Spleen (tissue), 13 donors: ENCODE results near the gene ZNF532. TPM values are rescaled to one million over a fixed set of nuclear protein-coding genes. Genes with fewer than 3 reads are reported as not detected.

Source experiments
- DNase-seq: peaks from one replicate; pipeline ENCODE4 v3.0.0-alpha.2; 2020
- H3K27ac ChIP-seq, 8 donors: fragments of 200-600 bp; sonication (generic) in 7 of 8; 1 replicate in 4 of 8; 2 replicates in 4 of 8; pipeline versions ENCODE4 v1.5.0 to v1.8.0; 2016 to 2021; ENCODE audit warnings: inconsistent platforms in 4 of 8, mild to moderate bottlenecking in 4 of 8, moderate library complexity in 1 of 8
- H3K27me3 ChIP-seq, 7 donors: fragments of 200-600 bp; sonication (generic) in 6 of 7; replicated peaks in 1 of 7; 1 replicate in 4 of 7; 2 replicates in 3 of 7; pipeline versions ENCODE4 v1.5.0 to v1.8.0; 2016 to 2021; ENCODE audit warnings: inconsistent platforms in 3 of 7, mild to moderate bottlenecking in 1 of 7
- H3K36me3 ChIP-seq, 6 donors: fragments of 200-600 bp; sonication (generic) in 5 of 6; 1 replicate in 4 of 6; 2 replicates in 2 of 6; pipeline versions ENCODE4 v1.5.0 to v1.8.0; 2016 to 2021; ENCODE audit warnings: inconsistent platforms in 2 of 6
- H3K4me1 ChIP-seq, 6 donors: fragments of 200-600 bp; sonication (generic) in 5 of 6; 1 replicate in 3 of 6; 2 replicates in 3 of 6; pipeline versions ENCODE4 v1.5.0 to v1.8.0; 2016 to 2021; ENCODE audit warnings: inconsistent platforms in 3 of 6
- H3K4me3 ChIP-seq, 8 donors: fragments of 200-600 bp; sonication (generic) in 7 of 8; 1 replicate in 4 of 8; 2 replicates in 4 of 8; pipeline versions ENCODE4 v1.5.0 to v1.8.0; 2016 to 2021; ENCODE audit warnings: inconsistent platforms in 4 of 8, mild to moderate bottlenecking in 4 of 8, moderate library complexity in 2 of 8
- H3K9me3 ChIP-seq, 8 donors: fragments of 200-600 bp; sonication (generic) in 7 of 8; 1 replicate in 4 of 8; 2 replicates in 4 of 8; pipeline versions ENCODE4 v1.5.0 to v1.8.0; 2016 to 2021; ENCODE audit warnings: inconsistent platforms in 4 of 8
- CTCF ChIP-seq, 11 experiments: fragments of 200-600 bp in 7 of 11; fragments of 450-650 bp in 4 of 11; sonication (generic) in 4 of 11; IDR thresholded peaks in 8 of 11; conservative IDR thresholded peaks in 3 of 11; 1 replicate in 7 of 11; 2 replicates in 4 of 11; pipeline versions ENCODE4 v1.4.0 to v1.8.0; 2016 to 2021; ENCODE audit warnings: antibody characterized with exemption in 11 of 11, inconsistent platforms in 4 of 11, mild to moderate bottlenecking in 1 of 11
- POLR2A ChIP-seq, 3 donors: fragments of 450-650 bp; IDR thresholded peaks; one replicate each; pipeline ENCODE4 v1.5.1; 2017; ENCODE audit warnings: antibody characterized with exemption in 3 of 3, mild to moderate bottlenecking in 1 of 3
- POLR2AphosphoS5 ChIP-seq, 3 donors: sonication (generic); formaldehyde crosslinking; IDR thresholded peaks; one replicate each; pipeline ENCODE4 v1.5.1; 2017; ENCODE audit warnings: antibody characterized with exemption in 3 of 3
- WGBS, 5 donors: extraction: QIAGEN DNeasy Blood & Tissue Kit in 3 of 5; methylation state at CpG; one replicate each; pipeline versions ENCODE4 v1.1.5 to v1.1.7; 2013 to 2018; 5-methylcytosine and 5-hydroxymethylcytosine counted together
- intact Hi-C: fragments of 100-400 bp; cut with DNase I; formaldehyde crosslinking; loops from one replicate; pipeline ENCODE4 v1.15.0; 2023; ENCODE audit warnings: low total_unique reads
- long read RNA-seq, 2 donors: transcript quantifications; one replicate each; lab custom pipeline, GENCODE V29; 2026
- polyA plus RNA-seq, 3 donors: library from polyadenylated mRNA; stranded (reverse); fragments of 200-250 nt; gene quantifications; one replicate each; pipeline ENCODE4 v1.2.1, GENCODE V29; 2013
- total RNA-seq, 7 donors: library from RNA; depleted of rRNA in 3 of 7; stranded (reverse); fragments of >200 nt in 3 of 7; fragmentation: NEBNext Ultra II Directional in 4 of 7; extraction: Animal tissue kit (Norgen Biotek cat#: 25700) in 4 of 7; gene quantifications; one replicate each; pipeline versions ENCODE4 v1.1.0 to v1.2.1, GENCODE V29; 2016 to 2021
- donor health status: healthy with polysubstance abuse.
- donor health status: DM: no; HTN: no; CAD: no; lungs with moderate emphysema.
- donor health status: DM: no; HTN: no; CAD: no.
- donor health status: Bipolar disorder and iron deficiency.
- donor health status: healthy.
- donor health status: DM: no; HTN: no; CAD: no.
- donor health status: DM: yes; HTN: yes; CAD: no.

The ZNF532 gene
- total RNA-seq (10 to 100 TPM; 40.0 to 64.8 (median 47.2) TPM), polyA plus RNA-seq (10 to 100 TPM in 1 of 3 donors, 1 to 10 TPM in 2; 5.2 to 12.1 (median 9.8) TPM)
- long read RNA-seq, donor 1, full-length matches to known transcripts = 11 of 11 reads
- long read RNA-seq, donor 1, partial matches to known transcripts = 0 of 11 reads
- long read RNA-seq, donor 1, other reads (novel, unspliced or antisense) = 0 of 11 reads
- long read RNA-seq, donor 2, partial matches to known transcripts = 30 of 36 reads
- long read RNA-seq, donor 2, other reads (novel, unspliced or antisense) = 0 of 36 reads

GRCh38 chr18:58864146-58865032 is at the start of gene ZNF532:
TSS of gene ZNF532 (plus strand) at chr18:58864877. CDS start in a region left out here.
- intact Hi-C loops = no loop called here
- peak; percentile 75 for DNase-seq

GRCh38 chr18:58819051-58819450 is 45.6 kb upstream of the ZNF532 start:
- peaks cover 0 to 25% (median 0%) of the 10 kb centered on the region in 7 donors for H3K27me3 ChIP-seq
- no peak overlapping the region for H3K4me3 ChIP-seq
- H3K9me3 ChIP-seq = peaks cover 0 to 5% (median 0%) of the 10 kb centered on the region in 8 donors
- H3K27ac ChIP-seq = no peak overlapping the region
- intact Hi-C loops = no loop called here
- no peak for DNase-seq
- peaks cover 0 to 6% (median 0%) of the 10 kb centered on the region in 6 donors for H3K4me1 ChIP-seq
- WGBS, 5 donors = 16 to 26% (median 20%) methylated on average over 4 of the region's 4 CpGs
- no peak for TF ChIP-seq POLR2A (IDR thresholded peaks at IDR 0.05)
- TF ChIP-seq CTCF (IDR thresholded peaks at IDR 0.05 in 8 of 11, conservative IDR thresholded peaks at IDR 0.05 in 3 of 11) = no peak
- TF ChIP-seq POLR2AphosphoS5 (IDR thresholded peaks at IDR 0.05) = no peak
- no peaks in the 10 kb centered on the region for H3K36me3 ChIP-seq

More at GRCh38 chr18:58864146-58865032, at the start of gene ZNF532:
- peak within 1 kb of the TSS in 7 of 8 donors; percentile 20 to 70 (median 39) for H3K4me3 ChIP-seq
- H3K4me1 ChIP-seq = peaks cover 24 to 78% (median 49%) of the 10 kb centered on the region in 6 donors
- TF ChIP-seq CTCF (IDR thresholded peaks at IDR 0.05 in 8 of 11, conservative IDR thresholded peaks at IDR 0.05 in 3 of 11) = no peak
- TF ChIP-seq POLR2A (IDR thresholded peaks at IDR 0.05) = no peak
- TF ChIP-seq POLR2AphosphoS5 (IDR thresholded peaks at IDR 0.05) = no peak
- peak within 1 kb of the TSS; percentile 89 to 95 (median 91) for H3K27ac ChIP-seq
- H3K9me3 ChIP-seq = peaks cover 0 to 3% (median 0%) of the 10 kb centered on the region in 8 donors
- peaks cover 0 to 24% (median 0%) of the 10 kb centered on the region in 7 donors for H3K27me3 ChIP-seq
- 54 to 67% (median 59%) methylated on average over 17 of the region's 17 CpGs for WGBS, 5 donors
- peaks cover 0 to 29% (median 12%) of the 10 kb centered on the region in 6 donors for H3K36me3 ChIP-seq

- no peak overlapping the region for H3K4me3 ChIP-seq
- no peaks in the 10 kb centered on the region for H3K9me3 ChIP-seq
- peaks cover 0 to 31% (median 0%) of the 10 kb centered on the region in 7 donors for H3K27me3 ChIP-seq
- no peak for DNase-seq
- no peaks in the 10 kb centered on the region for H3K36me3 ChIP-seq
- intact Hi-C loops = no loop called here
- peaks cover 0 to 6% (median 0%) of the 10 kb centered on the region in 6 donors for H3K4me1 ChIP-seq
- H3K27ac ChIP-seq = no peak overlapping the region
- no peak for TF ChIP-seq POLR2A (IDR thresholded peaks at IDR 0.05)
- no peak for TF ChIP-seq CTCF (IDR thresholded peaks at IDR 0.05 in 8 of 11, conservative IDR thresholded peaks at IDR 0.05 in 3 of 11)
- no peak for TF ChIP-seq POLR2AphosphoS5 (IDR thresholded peaks at IDR 0.05)
- WGBS, 5 donors = 79 to 93% (median 90%) methylated on average over 3 of the region's 3 CpGs
Observed at GRCh38 chr18:58820251-58820650, 44.4 kb upstream of the ZNF532 start.
